Measurements from ENCODE around the gene ZNF689. TPM values are rescaled to one million over a fixed set of nuclear protein-coding genes. Genes with fewer than 3 reads are reported as not detected.
A peak's percentile ranks its signal among the peaks of the same experiment; 100 is the strongest.

ZNF689 gene
- total and polyA plus RNA-seq, 2 of the 13 experiments (the other 11 are each of a cell fraction or from before 2014, with no cell fraction given): 9.7 to 19.5 TPM

DNA sequence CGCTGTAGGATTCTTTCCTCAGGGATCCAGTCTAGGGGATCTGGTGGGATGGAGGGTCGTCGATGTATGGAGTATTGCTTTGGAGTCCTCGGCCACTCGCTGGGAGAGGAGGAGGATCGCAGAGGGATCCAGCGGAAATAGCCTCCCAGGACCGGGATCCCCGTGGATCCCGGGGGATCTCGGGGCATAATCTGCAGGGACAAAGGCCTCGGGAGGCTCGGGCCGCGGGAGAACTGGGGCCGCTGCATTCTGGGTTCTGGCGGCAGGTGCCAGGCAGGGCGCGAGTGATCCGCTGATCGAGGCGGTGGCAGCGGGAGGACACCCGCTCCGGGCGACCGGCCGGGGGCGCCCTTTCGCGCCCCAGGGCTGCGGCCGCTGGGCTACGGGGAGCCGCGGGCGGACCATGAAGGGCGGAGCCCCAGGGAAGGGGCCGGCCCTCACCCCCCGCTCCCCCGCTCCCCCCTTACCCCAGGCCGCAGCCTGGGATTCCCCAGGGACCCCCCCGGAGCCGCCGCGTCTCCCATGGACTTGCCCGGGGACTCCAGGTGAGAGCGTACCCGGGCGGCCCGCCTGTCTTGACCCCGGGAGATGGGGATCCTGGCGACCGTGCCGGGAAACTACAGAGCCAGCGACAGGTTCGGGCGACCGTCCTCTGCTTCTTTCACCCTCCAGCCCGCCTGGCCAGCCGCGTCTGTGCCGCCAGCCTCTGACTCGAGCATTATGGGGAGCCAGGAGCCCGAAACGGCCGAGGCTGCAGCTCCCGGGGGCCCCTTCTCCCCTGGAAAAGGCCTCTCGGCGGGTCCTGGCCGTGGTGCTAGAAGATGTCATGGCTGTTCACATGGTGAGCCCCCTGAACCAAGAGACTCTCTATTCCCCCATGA is 41.2 kb upstream of the ZNF689 start (continued):
- TF ChIP-seq, protein P1, sequence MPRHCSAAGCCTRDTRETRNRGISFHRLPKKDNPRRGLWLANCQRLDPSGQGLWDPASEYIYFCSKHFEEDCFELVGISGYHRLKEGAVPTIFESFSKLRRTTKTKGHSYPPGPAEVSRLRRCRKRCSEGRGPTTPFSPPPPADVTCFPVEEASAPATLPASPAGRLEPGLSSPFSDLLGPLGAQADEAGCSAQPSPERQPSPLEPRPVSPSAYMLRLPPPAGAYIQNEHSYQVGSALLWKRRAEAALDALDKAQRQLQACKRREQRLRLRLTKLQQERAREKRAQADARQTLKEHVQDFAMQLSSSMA (CRISPR knock-in tag; IDR thresholded peaks at IDR 0.05): peak; percentile 18; the same call in 1 of the 2 replicates
- TF ChIP-seq RBFOX2 (IDR thresholded peaks at IDR 0.05; ENCODE audit: low read depth, low read length): peak; percentile 68
- TF ChIP-seq, protein P2, sequence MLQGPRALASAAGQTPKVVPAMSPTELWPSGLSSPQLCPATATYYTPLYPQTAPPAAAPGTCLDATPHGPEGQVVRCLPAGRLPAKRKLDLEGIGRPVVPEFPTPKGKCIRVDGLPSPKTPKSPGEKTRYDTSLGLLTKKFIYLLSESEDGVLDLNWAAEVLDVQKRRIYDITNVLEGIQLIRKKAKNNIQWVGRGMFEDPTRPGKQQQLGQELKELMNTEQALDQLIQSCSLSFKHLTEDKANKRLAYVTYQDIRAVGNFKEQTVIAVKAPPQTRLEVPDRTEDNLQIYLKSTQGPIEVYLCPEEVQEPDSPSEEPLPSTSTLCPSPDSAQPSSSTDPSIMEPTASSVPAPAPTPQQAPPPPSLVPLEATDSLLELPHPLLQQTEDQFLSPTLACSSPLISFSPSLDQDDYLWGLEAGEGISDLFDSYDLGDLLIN (CRISPR knock-in tag; IDR thresholded peaks at IDR 0.05; ENCODE audit: borderline replicate concordance): peak; percentile 42; the same call in 1 of the 2 replicates
- no peak for TF ChIP-seq FOXM1 (CRISPR knock-in tag; IDR thresholded peaks at IDR 0.05)
- TF ChIP-seq ZMYM4 (CRISPR knock-in tag; IDR thresholded peaks at IDR 0.05): peak; percentile 7; the same call in 1 of the 2 replicates
- TF ChIP-seq, protein P3, sequence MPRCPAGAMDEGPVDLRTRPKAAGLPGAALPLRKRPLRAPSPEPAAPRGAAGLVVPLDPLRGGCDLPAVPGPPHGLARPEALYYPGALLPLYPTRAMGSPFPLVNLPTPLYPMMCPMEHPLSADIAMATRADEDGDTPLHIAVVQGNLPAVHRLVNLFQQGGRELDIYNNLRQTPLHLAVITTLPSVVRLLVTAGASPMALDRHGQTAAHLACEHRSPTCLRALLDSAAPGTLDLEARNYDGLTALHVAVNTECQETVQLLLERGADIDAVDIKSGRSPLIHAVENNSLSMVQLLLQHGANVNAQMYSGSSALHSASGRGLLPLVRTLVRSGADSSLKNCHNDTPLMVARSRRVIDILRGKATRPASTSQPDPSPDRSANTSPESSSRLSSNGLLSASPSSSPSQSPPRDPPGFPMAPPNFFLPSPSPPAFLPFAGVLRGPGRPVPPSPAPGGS (CRISPR knock-in tag; IDR thresholded peaks at IDR 0.05): no peak; the same call in 1 of the 2 replicates
- peak; percentile 48; the same call in 1 of the 2 replicates for TF ChIP-seq ZSCAN31 (CRISPR knock-in tag; IDR thresholded peaks at IDR 0.05; ENCODE audit: low read depth)
- TF ChIP-seq ZNF670 (CRISPR knock-in tag; IDR thresholded peaks at IDR 0.05; ENCODE audit: borderline replicate concordance): no peak
- peak; percentile 17 for TF ChIP-seq ZFY (CRISPR knock-in tag; IDR thresholded peaks at IDR 0.05)
- peak; percentile 47 for TF ChIP-seq BHLHE40 (IDR thresholded peaks at IDR 0.05; ENCODE audit: low read length)
- TF ChIP-seq, protein P4, sequence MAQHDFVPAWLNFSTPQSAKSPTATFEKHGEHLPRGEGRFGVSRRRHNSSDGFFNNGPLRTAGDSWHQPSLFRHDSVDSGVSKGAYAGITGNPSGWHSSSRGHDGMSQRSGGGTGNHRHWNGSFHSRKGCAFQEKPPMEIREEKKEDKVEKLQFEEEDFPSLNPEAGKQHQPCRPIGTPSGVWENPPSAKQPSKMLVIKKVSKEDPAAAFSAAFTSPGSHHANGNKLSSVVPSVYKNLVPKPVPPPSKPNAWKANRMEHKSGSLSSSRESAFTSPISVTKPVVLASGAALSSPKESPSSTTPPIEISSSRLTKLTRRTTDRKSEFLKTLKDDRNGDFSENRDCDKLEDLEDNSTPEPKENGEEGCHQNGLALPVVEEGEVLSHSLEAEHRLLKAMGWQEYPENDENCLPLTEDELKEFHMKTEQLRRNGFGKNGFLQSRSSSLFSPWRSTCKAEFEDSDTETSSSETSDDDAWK (CRISPR knock-in tag; IDR thresholded peaks at IDR 0.05): no peak
- TF ChIP-seq ATRX (CRISPR knock-in tag; IDR thresholded peaks at IDR 0.05; ENCODE audit: borderline replicate concordance): no peak
- TF ChIP-seq, protein P5, sequence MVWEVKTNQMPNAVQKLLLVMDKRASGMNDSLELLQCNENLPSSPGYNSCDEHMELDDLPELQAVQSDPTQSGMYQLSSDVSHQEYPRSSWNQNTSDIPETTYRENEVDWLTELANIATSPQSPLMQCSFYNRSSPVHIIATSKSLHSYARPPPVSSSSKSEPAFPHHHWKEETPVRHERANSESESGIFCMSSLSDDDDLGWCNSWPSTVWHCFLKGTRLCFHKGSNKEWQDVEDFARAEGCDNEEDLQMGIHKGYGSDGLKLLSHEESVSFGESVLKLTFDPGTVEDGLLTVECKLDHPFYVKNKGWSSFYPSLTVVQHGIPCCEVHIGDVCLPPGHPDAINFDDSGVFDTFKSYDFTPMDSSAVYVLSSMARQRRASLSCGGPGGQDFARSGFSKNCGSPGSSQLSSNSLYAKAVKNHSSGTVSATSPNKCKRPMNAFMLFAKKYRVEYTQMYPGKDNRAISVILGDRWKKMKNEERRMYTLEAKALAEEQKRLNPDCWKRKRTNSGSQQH (CRISPR knock-in tag; IDR thresholded peaks at IDR 0.05; ENCODE audit: low read depth): peak; percentile 65; the same call in 1 of the 2 replicates
- TF ChIP-seq U2AF2 (IDR thresholded peaks at IDR 0.05; ENCODE audit: low read depth, low read length): no peak
- peak; percentile 76 for TF ChIP-seq ZNF263 (CRISPR knock-in tag; IDR thresholded peaks at IDR 0.05)
- TF ChIP-seq ZNF619 (CRISPR knock-in tag; IDR thresholded peaks at IDR 0.05): no peak
- TF ChIP-seq GATA4 (IDR thresholded peaks at IDR 0.05; ENCODE audit: borderline replicate concordance, low read depth): no peak
- TF ChIP-seq MED13 (CRISPR knock-in tag; IDR thresholded peaks at IDR 0.05): peak; percentile 41; the same call in 1 of the 2 replicates
- no peak for TF ChIP-seq SCMH1 (CRISPR knock-in tag; IDR thresholded peaks at IDR 0.05; ENCODE audit: borderline replicate concordance)
- TF ChIP-seq HNF4A (CRISPR knock-in tag; IDR thresholded peaks at IDR 0.05): no peak
- 0 out of 2 replicates have a peak, but pooled peaks have one; percentile 4 for TF ChIP-seq SNAPC2 (CRISPR knock-in tag; IDR thresholded peaks at IDR 0.05)
- 0 out of 2 replicates have a peak, but pooled peaks have one; percentile 28 for TF ChIP-seq TGIF2 (CRISPR knock-in tag; IDR thresholded peaks at IDR 0.05)
- 0 out of 2 replicates have a peak, but pooled peaks have one; percentile 53 for TF ChIP-seq ELF4 (CRISPR knock-in tag; IDR thresholded peaks at IDR 0.05; ENCODE audit: borderline replicate concordance)
- TF ChIP-seq ZNF121 (CRISPR knock-in tag; IDR thresholded peaks at IDR 0.05): no peak

Measured in HepG2 (cell line).